GM19238 (cell line): Measurements from ENCODE around the gene CEP85.
"Not testable (repeated sequence)": the region's sequence is repeated elsewhere in the genome, so short reads cannot be mapped to it uniquely, and the experiment has no call there.

Experiments used
- DNase-seq: peaks from one replicate; pipeline ENCODE4 v3.0.0; 2011; ENCODE audit warnings: low spot score; ENCODE audit not compliant: insufficient read length

Gene CEP85

DNA sequence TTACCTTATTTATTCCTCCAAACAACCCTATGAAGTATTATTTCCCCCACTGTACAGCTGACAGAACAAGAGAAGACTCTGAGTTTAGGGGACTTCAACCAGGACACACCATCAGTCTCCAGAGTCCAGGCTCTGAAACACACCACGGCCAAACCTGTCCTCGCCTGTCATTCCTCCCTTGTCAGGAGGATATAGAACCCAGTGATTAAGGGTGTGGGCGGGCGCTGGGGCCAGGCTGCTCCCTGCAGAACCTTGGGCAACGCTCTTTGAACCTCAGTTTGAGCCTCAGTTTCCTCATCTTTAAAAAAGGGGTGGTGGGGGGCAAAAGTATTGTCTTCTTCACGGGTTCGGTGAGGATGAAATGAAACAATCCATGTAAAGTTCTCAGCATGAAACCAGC lies 9.4 kb upstream of the CEP85 start:
- DNase-seq = no peak

DNA sequence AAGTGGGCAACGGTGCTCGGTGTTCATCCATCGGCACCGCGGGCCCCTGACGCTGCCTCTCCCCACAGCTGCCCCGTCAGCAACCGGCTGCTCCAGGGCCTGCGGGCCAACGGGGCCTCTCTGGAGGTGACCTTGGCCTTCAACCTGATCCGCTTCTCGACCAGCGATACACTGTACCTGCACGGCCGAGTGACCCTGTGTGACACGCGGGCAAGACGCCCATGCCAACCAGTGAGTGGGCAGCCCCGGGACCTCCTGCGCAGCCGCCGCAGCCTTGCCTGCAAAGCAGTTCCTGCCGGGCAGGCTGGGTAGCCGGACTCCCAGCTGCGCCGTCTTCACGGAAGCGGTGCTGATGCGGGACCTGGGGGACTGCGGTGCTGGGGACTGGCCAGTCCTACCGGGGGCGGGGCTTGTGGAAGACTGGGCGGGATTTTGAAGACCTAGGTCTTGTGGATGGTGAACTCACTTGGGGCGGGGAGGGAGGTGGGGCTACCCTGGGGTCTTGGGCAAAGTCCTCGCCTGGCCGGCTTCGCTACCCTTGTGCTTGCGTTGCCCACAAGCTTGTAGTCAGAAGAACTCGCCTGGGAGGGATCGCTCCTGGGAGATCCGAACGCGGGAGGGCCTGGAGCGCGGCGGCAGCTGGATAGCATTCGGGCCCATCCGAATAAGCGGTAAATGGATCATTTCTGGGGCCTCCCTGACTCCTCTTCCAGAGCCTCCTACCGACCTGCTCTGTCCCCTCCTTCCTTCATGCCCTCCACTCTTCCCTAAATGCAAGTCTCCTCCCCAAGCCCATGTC lies 8.8 kb upstream of the CEP85 start:
- DNase-seq = no peak

DNA sequence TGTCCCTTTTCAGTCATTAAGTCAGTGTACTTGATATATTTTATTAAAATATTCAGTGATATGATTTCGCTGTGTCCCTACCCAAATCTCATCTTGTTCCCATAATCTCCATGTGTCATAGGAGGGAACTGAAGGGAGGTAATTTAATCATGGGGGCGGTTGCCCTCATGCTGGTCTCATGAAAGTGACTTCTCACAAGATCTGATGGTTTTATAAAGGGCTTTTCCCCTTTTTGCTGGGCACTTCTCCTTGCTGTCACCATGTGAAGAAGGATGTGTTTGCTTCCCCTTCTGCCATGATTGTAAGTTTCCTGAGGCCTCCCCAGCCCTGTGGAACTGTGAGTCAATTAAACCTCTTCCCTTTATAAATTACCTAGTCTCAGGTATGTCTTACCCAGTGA lies 3.3 kb upstream of the CEP85 start:
- not testable (repeated sequence) for DNase-seq

DNA sequence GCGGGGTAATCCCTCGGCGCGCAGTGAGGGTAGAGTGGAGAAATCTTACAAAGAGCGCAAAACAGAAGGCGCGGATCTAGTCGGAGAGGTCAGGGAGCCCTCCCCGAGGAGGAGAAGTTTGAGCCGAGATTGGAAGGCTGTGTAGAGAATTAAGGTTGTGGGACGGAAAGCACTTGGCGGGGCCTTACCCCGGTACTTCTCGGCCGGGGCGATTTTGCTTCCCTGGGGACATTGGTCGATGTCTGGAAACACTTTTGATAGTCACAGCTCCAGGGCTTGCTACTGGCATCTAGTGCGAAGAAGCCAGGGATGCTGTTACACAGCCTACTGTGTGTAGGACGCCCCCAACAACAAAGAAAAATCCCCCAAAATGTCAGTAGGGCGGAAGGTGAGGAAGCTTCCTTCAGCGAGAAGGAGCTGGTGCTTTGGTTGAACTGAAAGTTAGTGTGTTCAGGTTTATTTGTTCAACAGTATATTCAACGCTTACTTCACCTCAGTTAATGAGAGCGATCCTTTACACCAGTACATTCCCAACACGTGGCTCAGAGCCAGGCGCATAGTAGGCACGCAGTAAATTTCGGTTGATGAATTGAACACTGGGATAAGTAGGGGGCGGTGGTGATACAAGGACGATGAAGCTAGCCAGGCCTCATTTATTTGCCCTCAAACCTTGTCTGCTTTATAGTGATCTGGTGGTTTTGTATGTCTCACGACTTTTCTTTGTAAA lies 807 bp downstream of the CEP85 start:
- no peak for DNase-seq

DNA sequence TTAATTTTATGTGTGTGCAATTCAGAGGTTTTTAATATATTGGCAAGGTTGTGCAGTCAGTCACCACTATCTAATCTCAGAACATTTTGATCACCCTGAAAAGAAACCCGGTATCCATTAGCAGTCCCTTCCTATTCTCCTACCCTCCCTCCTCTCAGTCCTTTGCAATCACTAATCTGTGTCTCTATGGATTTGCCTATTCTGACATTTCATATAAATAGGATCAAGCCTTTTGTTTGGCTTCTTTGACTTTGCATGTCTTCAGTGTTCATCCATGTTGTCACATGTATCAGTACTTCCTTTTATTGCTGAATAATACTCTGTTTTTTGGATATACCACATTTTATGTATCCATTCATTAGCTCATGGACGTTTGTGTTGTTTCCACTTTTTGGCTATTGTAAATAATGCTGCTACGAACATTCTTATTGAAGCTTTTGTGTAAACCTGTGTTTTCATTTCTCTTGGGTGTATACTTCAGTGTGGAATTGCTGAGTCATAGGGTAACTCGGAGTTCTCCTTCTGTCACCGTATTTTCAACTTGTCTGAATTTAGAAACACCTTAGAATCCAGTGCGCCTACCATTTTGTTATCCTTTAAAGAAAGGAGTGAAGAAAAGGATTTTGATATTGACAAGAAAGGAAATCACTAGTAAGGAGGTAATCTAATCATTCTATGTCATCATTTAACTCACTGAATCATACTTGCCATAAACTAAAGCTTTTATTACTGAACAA lies 3.4 kb downstream of the CEP85 start:
- DNase-seq = no peak

DNA sequence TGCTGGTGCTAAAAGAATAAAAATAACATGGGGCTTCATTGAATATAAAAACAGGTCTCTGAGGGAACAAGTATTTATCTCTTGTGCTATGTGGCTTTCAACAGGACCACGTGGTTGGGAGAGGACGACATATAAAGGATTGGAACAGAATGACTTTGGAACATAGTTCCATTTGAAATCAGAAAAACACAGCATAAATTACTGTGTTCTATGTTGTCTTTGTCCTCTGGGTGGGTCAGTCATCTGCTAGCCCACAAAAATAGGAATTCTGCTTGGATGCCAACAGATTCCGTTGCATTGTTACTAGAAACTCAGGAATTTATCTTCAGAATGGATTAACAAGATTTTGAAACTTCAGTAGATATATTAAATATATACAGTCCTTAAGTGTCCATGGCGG lies 5.9 kb downstream of the CEP85 start:
- no peak for DNase-seq

DNA sequence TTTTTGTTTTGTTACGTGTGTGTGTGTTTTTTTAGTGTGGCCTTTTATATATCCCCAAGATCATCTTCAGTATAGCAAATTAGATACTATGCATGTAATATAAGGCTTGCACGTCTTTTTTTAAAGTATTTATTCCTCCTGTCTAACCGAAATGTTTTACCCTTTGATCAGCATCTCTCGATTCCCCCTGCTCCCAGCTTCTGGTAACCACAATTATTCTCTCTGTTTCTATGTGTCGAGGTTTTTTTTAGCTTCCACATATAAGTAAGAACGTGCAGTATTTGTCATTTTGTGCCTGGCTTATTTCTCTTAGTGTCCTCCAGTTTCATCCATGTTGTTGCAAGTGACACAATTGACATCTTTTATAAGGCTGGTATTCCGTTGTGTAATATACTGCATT lies 18.7 kb downstream of the CEP85 start:
- no peak for DNase-seq

DNA sequence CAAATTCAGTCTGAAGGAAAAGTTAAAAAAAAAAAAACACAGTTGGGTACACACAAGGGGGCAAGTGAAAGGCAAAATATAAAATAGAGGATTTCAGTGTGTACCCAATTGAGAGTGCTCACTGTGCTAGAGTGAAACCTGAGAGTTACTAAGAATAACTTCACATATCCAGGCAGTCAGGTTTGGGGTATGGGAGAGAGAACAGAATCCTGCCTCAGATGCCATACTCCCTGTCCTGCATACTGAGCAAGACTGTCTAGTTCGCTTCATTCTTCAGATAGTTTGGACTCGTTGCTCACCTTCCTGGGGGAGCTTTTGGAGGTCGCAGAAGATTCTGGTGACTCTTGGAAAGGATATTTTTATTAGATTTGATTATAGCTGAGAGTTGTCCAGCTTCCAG lies 20.4 kb downstream of the CEP85 start:
- DNase-seq = no peak

DNA sequence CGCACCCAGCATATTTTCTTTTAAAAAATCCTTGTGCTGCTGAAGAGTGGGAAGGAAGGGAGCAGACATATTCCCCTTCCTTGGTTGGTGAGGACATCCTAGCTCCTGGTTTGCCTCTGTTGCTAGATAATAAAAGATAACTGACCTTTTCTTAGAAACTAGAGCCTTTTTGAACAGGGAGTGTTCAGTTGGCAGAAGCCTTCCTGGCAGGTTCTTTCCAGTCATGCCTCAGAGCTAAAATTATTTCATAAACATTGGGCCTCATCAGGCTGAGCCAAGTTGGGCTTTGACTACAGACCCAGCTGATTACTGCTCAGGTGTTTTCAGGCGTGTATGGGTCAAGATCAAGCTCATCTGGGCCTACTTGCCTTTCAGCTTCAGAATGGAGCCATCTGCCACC lies 23.2 kb downstream of the CEP85 start:
- DNase-seq = no peak

DNA sequence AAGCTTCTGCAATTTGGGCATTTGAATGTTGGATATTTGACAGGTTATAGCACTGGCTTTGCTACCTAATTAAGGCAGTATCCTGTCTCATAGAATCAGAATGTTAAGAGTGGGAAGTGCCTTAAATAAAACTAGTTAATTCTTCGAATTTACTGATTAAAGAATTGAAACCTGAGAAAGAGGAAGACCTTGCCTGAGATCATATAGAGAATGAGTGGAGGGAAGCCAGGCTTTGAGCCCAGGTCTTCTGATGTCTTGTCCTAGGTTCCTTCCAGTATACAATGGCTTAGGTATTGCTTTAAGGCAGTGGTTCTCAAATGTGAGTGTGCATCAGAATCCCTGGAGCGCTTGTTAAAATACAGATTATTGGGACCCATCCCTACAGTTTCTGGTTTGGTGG lies 25.0 kb downstream of the CEP85 start:
- DNase-seq = no peak

DNA sequence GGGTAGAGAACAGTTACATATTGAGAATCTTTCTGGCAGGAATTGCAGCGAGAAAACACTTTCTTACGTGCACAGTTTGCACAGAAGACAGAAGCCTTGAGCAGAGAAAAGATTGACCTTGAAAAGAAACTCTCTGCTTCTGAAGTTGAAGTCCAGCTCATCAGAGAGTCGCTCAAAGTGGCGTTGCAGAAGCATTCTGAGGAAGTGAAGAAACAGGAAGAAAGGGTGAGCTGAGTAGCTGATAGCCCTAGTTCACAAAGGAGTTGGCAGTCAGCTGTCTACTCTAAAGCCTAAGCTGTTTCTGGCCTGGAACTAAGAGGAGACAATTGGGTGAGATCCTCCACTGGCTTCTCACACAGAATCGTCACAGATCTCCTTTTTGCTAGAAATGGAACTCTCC lies 25.6 kb downstream of the CEP85 start:
- no peak for DNase-seq

DNA sequence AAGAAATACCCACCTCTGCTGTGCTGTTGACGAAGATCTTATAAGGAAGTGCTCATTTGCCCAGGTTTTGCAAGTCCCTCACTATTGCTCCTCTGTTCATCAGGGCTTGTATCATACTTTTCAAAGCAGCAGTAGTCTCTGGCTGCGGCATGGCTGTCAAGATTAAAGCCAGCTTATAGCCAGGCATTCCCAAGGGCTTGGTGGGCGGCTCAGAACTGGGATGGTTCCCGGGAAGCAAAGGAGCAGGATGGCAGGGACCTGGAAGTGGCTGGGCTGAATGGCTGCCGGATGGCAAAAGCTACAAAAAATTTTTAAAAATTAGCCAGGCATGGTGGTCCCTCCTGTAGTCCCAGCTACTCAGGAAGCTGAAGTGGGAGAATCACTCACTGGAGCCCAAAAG lies 29.2 kb downstream of the CEP85 start:
- no peak for DNase-seq

DNA sequence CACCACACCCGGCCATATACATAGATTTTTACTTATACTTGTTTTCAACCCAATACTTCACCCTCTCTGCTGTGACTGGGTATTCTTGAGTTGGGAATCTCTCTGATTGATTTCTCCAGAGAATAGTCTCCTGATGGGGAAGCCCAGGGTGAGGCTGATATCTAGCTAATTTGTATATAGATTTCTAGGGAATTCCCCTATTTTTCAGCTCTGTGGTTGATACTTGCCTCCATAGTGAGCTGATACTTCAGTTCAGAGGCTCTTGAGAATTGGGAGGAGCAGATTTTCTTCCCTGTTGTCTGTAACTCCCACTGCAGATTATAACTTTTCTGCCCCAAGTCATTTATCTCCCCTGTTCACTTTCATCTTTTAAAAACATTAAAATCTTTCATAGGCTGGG lies 31.4 kb downstream of the CEP85 start:
- no peak for DNase-seq

DNA sequence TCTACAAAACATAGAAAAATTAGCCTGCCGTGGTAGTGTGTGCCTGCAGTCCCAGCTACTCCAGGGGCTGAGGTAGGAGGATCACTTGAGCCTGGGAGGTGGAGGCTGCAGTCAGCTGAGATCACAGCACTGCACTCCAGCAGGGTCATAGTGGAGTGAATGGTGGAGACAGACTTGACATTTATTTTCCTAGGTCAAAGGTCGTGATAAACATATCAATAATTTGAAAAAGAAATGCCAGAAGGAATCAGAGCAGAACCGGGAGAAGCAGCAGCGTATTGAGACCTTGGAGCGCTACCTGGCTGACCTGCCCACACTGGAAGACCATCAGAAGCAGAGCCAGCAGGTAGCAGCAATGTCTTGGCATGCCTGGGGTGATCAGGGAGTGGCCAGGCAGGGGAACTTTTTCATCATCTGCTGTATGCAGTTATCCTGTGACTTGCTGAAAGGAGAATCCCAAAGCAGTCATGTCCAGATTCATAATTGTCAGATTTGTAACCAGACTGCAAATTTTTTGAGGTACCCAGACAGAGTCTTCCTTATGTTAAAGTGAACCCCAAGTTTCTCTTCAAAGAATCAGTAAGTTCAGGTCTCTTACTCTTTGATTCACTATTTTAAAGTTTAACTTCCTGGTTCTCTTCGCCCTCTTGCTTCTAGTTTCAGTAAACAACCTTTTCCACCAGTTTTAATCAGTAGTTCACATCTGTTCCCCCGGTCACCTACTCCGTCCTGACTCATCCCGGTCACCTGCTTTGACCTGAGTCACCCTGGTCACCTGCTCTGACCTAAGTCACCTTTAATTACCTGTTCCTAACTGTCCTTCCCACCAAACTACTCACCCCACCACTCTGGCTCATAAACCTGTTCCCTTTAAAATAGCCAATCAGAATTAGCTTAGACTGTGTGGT lies 34.5 kb downstream of the CEP85 start:
- DNase-seq = no peak

DNA sequence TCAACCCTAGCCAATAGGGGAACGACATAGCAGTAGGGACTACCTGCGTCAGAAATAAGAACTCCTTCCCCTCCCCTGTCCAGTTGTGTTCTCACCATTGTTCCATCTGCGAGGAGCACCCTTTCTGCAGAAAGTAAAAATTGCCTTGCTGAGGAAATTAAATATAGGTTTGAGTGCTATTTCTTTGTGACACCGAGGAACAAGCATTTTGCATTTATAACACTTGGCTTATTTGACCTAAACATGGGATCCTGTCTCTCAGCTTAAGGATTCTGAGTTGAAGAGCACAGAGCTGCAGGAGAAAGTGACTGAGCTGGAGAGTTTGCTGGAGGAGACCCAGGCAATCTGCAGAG lies 35.2 kb downstream of the CEP85 start:
- DNase-seq = no peak

DNA sequence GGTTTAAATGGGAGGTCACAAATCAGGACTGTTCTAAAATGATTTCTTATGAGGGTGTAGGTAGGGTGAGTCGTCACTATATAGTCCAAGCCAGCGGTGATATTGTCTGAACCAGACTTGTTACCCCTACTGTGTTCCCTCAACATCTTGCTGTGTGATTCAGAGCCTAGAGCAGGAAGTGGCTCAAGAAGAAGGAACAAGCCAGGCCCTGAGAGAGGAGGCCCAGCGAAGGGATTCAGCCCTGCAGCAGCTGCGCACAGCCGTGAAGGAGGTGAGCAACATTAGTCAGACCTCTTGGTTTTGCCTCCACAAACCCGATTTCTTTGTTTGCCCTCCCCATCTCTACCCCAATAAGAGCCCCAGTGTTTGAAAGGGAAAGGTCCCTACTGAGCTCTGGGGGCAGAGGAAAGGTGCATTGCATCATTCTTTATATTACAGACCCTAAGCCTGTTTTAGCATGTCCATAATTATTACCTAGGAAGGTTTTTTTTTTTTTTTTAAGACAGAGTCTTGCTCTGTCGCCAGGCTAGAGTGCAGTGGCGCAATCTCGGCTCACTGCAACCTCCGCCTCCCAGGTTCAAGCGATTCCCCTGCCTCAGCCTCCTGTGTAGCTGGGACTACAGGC lies 40.9 kb downstream of the CEP85 start:
- DNase-seq = no peak

DNA sequence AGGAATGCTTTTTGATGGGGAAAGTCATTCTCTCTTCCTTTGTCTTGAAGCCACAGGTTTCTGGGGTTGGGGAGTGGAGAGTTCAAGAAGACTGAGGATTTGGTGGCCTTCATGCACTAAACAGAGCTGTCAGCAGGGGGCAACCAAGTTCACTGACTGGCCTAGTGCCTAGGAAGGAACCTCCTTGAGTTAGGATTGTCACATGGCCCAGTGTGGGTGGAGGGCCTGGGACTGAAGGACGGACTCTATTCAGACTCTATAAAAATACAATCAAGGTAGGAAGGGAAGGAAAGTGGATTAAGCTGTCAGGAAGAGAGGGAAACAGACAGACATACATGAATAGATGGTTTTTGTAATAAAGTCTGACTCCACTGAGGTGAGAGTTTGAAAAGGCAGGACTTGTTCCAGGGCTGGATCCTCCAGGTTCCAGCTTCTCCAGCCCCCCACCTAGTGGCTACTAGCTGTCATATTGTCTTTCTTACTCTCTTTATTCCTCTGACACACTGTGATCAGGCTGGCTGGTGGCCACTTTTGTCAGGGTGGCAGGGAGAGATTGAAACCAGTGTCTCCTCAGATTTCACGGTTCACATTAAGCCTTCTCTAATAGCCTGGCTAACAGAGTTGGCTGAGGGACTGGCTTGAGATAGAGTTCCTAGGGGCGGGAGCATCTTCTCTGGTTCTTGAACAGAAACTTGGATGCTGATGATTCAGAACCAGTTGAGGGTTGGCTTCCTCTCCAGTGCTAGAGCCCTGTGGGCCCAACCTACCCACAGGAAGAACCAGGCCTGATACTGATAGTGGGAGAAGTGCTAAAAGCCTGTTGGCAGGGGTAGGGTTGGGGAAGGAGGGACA lies 41.8 kb downstream of the CEP85 start:
- DNase-seq = peak; percentile 78

DNA sequence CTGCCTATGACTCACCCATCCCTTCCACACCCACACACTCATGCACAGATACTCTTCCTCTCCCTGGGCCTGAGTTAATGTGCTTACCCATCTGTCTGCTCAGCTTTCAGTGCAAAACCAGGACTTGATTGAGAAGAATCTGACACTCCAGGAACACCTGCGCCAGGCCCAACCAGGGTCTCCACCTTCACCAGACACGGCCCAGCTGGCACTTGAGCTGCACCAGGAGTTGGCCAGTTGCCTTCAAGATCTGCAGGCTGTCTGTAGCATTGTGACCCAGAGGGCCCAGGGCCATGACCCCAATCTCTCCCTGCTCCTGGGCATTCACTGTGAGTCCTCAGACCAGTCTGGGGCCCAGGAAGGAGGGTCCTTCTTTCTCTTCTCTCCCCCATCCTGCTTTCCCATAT lies 42.4 kb downstream of the CEP85 start:
- no peak for DNase-seq

DNA sequence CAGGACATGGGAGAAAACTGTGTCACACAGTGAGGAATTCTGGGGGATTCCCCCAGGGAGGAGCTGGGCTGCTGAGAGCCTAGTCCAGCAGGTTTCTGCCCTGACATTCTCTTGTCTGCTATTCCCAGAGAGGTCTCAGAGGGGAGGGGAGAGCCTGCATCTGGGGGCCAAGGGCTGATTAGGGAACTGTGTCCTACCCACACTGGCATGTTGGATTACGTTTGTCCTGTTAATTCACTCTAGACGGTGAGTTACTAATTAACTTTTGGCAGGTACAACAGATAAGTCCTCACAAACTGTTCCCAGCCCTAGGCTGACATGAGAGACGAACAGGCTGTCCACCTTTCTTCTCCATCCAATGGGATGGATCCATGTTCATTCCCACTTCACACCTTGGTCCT lies 43.3 kb downstream of the CEP85 start:
- no peak for DNase-seq

DNA sequence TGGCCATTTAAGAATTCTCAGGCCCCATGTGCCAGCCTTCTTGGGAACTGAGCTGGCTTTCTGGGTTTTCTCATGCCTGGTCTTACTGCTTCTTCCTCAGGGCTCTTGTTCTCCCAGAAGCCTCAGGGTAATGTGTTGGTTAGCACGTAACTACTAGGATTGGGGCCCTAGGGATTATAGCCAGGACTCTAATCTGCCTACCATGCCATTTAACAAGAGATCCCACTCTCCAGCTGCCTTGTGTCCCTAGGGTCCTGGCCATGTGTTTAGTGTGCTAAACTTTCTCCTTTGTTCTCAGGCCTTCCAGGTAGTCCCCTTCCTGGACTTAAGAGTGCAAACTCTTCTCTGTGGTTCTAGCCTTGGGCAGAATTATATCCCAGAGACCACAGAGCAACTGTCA lies 43.7 kb downstream of the CEP85 start:
- no peak for DNase-seq
